Urothelium cell line (cell line): ENCODE measurements around the gene ATG13.
"Not testable (repeated sequence)": the region's sequence is repeated elsewhere in the genome, so short reads cannot be mapped to it uniquely, and the experiment has no call there.

Source experiments
- DNase-seq: peaks from one replicate; pipeline ENCODE4 v3.0.0; 2011; ENCODE audit warnings: low spot score, mixed read lengths
- FAIRE-seq: peaks from 2 replicates; lab custom pipeline; 2011; peaks lifted over from hg19 to GRCh38; lab: Jason Lieb, UNC

ATG13 gene

DNA sequence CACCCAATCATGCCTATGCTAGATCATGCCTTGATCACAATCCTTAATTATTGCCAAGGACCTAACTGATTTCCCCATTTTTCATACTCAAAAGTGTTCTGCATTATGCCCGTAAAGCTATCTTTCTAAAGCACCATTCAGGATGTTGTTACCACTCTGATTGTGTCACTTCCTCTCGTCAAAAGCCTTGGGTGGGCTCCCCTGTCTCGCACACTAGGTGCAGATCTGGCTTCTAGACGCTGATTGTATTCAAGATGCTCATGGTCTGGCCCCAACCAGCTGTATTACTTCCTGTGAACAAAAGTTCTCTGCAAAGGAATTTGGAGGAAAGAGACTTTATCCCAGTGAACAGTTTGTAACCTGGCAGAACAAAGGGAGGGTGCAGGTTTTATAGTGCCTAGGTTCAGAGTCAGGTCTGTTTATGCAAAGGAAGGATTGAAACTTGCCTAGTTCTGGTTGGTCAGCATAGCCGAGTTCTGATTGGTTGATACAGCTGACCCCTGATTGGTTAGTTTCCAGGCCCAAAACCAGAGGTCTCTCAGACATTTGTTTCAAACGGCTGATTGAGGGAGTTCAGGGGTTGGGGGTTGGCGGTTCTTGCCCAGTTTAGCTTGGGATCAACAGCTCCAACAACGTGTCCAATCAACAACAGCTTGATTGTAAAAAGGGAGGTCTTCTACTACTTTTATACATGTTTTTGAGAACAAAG, 25.4 kb downstream of the ATG13 start:
- FAIRE-seq, result no peak

DNA sequence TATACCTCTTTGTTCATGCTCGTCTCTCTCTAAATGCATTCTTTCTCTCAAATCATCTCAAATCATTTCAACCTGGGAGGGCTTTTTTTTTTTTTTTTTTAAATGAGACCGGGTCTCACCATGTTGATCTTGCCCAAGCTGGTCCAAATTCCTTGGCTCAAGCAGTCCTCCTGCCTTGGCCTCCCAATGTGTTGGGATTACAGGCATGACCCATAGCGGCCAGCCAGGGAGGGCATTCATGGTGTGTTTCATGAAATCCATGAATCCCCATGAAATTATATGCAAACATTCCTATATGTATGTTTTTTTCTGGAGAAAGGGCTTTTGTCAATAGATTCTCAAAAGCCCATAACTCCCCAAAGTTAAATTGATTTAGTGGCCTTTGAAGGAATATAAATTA, 26.2 kb downstream of the ATG13 start:
- DNase-seq (no peak), FAIRE-seq (no peak)

More for the DNA sequence above, 25.4 kb downstream of the ATG13 start:
- no peak for DNase-seq

DNA sequence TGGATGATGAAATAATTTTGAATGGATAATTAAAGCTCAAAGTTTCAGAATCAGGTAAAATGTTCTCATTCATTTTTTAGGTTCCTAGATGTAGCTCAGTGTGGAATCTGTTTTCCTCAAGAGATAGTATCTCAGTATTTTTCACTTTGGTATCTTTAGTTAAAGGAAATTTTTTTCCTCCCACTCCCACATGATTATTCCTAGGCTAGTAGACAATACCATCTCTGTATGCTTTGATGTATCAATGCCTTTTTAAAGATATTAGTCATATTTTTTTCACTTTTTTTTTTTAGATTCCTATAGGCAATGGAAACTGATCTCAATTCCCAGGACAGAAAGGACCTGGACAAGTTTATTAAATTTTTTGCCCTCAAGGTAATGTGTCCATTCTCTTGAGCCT, 26.6 kb downstream of the ATG13 start:
- DNase-seq, result no peak
- FAIRE-seq, result no peak

DNA sequence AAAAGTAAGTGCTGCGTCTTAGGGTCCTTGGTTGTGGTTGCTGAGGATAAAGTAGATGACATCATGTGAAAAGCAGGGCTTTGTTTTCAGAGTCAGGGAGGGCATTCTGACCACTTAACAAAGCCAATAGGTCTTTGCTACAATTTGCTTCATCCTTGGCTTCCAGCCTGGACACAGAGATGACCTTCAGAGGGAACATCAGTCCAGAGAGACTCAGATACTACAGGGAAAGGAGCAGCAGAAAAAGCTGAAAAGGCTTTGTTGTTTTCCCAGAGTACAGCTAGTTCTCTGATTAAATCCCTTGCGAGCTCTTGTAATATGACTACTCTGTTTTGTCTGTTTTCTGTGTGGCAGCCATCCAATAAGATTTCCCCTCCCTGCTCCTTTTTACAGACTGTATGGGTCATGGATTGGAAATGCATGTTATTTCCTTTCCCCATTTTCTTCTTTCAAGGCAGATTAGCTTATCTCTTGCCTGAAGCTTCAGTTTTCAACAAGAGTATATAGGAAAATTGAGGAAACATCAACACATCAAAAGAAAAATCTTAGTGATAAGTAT, 31.9 kb downstream of the ATG13 start:
- FAIRE-seq, result no peak

DNA sequence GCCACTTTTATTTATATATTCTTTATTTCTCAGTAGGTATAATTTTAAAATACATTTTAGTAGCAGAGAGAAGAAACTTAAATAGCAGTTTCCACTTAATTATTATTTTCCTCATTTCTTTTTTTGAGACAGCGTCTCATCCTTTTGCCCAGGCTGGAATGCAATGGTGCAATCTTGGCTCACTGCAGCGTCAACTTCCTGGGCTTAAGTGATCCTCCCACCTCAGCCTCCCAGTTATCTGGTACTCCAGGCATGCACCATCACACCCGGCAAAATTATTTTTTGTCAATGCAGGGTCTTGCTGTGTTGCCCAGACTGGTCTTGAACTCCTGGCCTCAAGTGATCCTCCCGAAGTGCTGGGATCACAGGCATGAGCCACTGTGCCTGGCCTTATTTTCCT, 38.3 kb downstream of the ATG13 start:
- FAIRE-seq (no peak), DNase-seq (no peak)

More for the DNA sequence above, 31.9 kb downstream of the ATG13 start:
- DNase-seq, result peak; percentile 27

DNA sequence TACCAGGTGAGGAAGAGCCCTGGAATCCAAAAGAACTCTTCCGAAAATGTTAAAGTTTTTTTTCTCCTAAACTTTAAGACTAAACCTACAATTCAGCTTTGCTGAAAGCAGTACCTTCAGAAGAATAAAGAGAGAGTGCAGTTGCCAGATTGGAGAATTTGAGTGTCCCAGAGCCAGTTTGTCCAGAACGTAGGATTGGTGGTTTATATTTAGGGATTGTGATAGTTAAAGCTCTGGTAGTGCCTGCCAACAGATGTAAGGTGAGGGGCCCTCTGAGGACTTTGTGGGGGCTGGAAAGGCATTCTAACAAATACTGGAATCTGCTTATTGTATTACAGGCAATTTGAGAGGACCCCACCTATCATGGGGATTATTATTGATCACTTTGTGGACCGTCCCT, 39.8 kb downstream of the ATG13 start:
- DNase-seq, result no peak
- no peak for FAIRE-seq

DNA sequence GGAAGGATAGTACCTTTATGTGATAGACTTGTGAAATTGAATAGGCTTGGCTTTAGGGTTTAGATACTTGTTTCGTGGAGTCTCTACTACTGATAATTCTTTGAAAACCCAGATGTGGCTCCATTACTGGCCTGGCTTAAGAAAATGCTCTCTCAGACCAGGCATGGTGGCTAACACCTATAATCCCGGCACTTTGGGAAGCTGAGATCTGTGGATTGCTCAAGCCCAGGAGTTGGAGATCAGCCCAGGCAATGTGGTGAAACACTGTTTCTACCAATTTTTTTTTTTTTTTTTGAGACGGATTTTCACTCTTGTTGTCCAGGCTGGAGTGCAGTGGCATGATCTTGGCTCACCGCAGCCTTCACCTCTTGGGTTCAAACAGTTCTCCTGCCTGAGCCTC, 40.9 kb downstream of the ATG13 start:
- FAIRE-seq (no peak), DNase-seq (no peak)

DNA sequence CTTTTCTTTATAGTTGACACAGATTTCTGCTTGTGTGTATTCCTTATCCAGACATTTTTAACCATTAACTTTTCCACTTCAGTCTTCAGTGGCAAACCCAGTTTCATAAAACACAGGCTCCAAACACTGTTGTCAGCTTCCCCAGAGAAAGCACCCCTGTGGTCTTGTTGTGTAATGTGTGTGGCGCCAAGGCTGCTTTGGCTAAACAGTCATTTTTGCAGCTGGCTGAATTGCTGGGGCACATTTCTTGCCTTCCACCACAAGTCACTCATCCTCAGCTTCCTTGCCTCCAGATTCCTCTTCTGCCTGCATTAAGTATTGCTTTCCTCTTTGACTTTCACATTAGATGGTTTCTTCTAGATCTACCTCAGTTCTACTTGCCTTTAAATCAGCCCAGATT, 42.6 kb downstream of the ATG13 start:
- no peak for FAIRE-seq
- no peak for DNase-seq

DNA sequence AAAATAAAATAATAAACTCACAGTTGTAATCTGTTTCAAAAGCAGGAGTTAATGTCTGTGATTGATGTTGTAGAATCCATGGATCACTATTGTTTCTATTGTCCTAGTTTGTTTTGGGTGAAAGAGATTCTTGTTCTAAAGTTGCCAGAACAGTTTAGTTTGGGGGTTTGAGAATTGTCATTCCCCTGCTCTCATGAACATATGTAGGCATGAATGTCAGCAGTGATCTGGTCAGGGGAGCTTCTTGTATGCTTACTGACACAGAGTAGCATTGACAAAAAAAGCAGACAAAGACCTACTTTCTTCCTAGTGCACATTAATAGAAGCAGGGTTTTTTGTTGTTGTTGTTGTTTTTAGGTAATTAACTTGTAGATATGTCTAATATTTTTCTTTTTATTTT, 44.5 kb downstream of the ATG13 start:
- no peak for DNase-seq
- no peak for FAIRE-seq

DNA sequence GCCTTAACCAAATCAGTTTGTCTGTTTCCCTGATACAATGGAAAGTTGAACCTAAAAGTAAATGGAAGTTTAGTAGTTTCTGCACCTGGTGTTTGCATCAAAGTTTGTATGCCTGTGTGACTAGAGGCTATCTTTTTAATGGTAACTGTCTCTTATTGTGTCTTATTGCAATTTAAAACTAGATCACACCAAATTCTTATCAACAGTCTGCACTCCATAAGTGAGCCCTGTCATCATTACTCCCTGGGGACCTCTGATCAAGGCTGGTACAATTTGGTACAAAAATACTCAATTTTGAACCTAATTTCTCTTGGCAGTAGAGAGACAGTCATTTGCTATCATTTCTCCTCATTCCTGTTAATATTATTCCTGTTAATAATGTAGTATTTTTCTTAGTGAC, 45.0 kb downstream of the ATG13 start:
- DNase-seq (no peak), FAIRE-seq (no peak)

DNA sequence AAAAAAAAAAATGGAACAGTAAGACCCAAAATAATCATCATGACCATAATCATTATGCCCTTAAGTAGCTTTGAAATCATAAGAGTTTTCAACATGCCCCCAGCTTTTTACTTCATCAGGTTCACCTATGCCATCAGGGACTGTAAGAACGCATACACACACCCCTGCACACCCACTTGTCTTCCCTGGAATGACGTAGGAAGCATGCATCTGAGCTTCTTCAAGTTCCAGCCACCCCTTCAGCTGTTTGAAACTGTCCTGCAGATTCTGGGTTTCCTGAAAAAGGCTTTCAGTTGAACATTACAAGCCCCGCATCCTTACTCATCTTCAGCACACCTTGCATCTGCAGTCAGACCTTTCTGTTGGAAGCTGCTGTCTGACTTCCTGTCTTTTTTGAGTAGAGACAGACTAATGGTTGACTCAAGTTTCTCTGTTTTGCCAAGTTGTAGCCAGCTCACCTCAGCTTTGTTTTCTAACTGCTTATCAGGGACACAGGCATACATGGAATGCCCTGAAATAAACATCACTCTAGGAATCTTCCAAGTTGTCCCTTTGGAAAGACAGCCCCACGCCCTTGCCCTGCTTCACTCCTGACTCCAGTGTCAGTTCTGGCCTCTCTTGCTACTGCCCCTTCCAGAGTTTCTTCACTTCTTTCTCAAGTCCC, 46.1 kb downstream of the ATG13 start:
- no peak for FAIRE-seq
- no peak for DNase-seq

DNA sequence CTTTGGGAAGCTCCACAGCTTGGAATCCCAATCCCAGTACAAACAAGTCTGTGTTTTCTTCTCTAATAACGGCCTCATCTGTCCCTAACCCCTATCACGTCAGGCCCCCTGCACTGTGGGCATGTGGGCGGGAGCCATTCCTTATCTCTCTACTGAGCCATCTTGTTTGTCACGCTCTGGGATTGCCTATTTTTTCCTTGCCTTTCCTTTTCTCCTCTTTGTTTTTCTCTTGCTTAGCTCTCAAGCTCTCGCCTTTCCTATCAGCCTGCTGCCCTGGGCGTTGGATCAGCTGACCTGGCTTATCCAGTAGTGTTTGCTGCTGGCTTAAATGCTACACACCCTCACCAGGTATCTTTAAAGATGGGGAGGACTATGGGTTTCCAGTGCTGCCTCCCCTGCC, 47.3 kb downstream of the ATG13 start:
- no peak for FAIRE-seq
- no peak for DNase-seq

DNA sequence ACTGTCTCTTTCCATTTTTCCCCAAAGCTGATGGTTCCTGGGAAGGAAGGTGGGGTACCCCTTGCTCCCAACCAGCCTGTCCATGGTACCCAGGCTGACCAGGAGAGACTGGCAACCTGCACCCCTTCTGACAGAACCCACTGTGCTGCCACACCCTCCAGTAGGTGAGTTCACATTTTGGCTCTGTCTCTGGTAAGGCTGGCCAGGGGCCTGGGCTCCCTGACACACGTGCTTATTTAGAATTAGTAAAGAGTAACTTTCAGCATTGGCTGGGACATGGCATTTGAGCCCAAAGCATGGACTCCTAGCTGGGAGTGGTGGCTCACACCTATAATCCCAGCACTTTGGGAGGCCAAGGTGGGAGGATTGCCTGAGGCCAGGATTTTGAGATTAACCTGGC, 48.0 kb downstream of the ATG13 start:
- no peak for DNase-seq
- no peak for FAIRE-seq

DNA sequence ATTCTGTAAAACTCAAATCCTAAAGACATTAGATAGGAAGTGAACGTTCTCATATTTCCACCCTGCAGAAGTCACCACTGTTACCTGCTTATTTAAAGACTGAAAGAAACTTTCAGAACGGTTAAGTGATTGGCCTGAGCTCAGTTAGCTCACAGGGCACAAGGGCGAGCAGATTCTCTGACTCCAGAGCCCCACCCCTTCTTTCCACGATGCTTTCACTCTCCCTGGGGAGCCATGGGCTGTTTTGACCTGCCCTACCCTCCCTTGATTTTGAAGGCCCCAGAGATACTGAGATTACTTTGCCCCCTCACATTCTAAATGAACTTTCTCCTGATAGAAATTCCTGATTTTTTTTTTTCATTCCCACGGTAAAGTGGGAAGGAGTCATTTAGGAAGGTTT, 49.2 kb downstream of the ATG13 start:
- FAIRE-seq, result no peak
- no peak for DNase-seq

DNA sequence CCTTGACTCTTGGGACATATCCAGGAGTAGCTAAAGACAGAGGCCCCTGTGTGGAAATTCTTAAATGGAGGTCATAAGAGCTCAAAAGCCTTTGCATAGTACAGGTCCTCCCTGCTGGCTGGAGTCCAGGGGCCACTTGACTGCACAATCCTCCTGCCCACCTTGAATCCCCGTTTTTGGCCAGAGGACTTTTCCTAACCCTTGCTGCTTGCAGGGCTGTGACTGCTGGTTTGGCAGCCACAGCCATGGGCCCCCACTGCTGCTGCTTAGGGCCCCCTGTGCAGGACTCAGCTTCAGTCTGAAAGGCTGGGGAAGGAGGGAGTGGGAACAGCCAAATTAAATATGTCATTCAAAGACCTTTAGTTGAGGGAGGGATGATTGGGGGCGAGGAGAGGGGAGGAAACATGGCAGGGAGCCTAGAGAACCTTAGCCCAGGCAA, 49.7 kb downstream of the ATG13 start:
- FAIRE-seq (no peak), DNase-seq (no peak)

DNA sequence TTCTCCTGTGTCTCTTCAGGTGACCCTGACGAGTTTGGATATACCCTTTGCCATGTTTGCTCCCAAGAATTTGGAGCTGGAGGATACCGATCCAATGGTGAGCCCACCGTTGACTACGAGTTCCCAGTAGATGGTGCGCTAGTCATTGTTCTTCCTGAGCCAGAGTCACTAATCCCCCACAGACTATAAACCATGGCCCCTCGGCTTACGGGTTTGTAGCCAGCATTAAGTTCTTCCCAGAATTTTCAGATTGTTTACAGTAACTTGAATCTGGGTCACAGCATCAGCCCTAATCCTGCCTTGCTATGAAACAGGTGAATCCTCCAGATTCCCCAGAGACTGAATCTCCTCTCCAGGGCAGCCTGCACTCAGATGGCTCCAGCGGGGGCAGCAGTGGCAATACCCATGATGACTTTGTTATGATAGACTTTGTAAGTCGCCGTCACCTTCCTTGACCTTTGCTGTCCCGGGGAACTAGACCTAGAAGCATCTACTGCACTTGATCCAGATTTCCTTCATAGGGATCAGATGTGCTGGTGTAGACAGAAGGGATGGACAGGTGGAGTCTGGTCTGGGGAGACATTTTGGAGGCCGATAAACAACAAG, 51.2 kb downstream of the ATG13 start:
- no peak for DNase-seq
- FAIRE-seq, result no peak

DNA sequence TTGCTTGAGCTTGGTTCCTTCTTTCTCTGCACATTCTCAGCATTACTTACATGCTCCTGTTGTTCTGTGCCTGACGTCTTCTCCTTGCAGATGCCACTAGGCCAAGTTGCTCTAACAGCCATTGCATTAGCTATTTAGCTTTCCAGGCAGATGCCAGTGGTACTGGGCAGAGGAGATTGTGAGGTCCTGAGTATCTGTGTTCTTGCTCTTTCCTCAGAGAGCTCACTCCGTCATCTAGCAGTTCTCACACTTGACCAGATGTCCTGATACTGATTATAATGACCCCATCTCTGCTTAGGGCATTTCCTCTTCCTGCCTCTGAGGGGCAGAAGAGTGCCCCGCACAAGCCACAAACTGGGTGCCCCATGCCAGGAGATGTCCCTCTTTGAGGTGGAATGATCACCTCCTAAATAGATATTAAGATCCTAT, 52.4 kb downstream of the ATG13 start:
- no peak for DNase-seq
- FAIRE-seq, result no peak

DNA sequence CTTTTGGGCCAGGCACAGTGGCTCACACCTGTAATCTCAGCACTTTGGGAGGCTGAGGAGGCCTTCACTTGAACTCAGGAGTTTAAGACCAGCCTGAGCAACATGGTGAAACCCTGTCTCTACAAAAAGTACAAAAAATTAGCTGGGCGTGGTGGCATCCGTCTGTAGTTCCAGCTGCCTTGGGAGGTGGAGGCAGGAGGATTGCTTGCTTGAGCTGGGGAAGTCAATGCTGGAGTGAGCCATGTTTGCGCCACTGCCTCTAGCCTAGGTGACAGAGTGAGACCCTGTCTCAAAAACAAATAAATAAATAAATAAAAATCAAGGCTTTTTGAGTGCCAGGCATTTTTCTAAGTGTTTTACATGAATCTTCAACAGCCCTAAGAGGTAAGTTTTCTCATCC, 53.2 kb downstream of the ATG13 start:
- not testable (repeated sequence) for DNase-seq, FAIRE-seq

DNA sequence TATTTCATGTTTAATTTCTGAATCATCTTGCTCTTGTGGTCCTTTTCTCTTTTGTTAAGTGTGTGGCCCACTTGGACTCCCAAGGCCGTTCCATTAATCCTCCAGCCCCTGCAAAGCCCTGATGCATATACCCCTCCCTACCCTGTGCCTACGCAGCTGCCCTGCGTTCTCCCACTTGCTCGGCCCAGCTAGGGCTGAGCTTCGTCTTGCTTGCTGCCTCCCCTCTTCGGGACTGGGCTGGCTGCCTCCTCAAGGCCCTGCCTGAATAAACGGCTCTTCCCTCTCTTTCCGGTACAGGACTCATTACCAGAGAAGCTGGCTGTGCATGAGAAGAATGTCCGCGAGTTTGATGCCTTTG, 54.6 kb downstream of the ATG13 start:
- FAIRE-seq, result no peak
- no peak for DNase-seq

DNA sequence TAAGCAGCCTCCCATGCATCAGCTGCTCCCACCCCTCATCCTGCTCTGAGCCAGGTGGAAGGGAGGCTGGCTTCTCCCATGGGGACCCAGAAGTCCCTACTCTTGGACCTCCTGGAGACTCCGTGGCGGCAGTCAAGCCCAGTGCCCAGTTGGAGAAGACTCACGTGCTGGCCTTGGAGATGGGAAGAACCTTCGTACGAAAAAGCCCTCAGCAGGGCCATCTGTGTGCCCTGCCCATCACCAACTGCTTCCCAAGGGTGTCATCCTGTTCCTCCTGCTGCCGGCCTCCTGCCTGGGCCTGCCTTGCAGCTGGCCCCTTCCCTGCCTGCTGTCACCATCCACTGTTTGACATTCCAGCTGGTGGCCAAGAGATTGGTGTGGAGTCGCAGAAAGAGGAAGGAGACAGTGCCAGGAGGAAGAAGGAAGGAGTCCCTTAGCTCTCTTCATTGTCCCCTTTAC, 55.1 kb downstream of the ATG13 start:
- DNase-seq (no peak), FAIRE-seq (no peak)

DNA sequence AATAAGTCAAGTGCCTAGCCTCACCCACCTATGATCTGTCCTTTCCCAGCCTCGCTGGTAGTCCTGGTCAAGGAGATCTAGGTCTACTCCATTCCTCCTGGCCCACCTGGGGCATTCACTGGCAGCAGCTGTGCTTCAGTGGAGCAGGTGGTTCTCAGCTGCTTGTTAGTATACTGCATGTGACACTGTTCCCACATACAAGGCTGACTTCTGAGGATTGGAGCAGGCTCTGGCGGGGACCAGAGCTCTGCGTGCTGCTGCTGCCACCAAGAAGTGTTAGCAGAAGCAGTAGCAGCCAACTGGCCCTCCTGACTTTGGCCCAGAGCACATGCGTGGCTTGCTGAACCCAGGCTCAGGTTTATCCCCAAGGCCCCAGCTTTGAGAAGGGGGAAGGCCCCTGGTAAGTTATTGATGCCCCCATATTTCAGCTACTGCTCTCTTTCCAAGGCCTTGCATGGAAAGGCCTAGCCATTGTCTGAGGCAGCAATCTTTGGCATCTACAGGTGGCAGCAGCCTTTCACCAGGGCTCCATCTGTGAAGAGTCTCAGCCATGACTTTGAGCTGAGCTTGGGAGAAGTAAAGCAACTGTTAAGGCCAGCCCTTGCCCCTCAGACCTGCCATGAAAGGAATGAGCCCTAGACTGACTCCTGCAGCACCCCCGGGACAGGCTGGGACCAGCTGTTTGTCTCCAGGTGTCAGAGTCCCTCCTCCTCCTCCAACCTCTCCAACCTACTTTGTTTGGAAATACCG, 56.5 kb downstream of the ATG13 start:
- DNase-seq, result no peak
- no peak for FAIRE-seq
